SK-N-SH (cell line): ENCODE measurements around the gene SCAI. TPM values are rescaled to one million over a fixed set of nuclear protein-coding genes. Genes with fewer than 3 reads are reported as not detected.

Experiments
- CTCF ChIA-PET: fragments of 300-600, 350-600 bp; formaldehyde crosslinking; extraction: SDS; loops from one replicate; lab custom pipeline; 2021; lab: Yijun Ruan, JAX
- POLR2A ChIA-PET: fragments of 350-600 bp; sonication (Branson Sonifier 250); formaldehyde crosslinking; extraction: SDS; loops from one replicate; lab custom pipeline; 2020; ENCODE audit warnings: antibody characterized with exemption, inconsistent platforms; lab: Yijun Ruan, JAX
- DNase-seq: peaks from one replicate; pipeline ENCODE4 v3.0.0; 2012
- H2AFZ ChIP-seq: fragments of 200-600 bp; sonication (generic); 2 replicates; pipeline ENCODE4 v1.8.1; 2016; ENCODE audit warnings: antibody characterized with exemption, mild to moderate bottlenecking, low read depth
- H3F3A ChIP-seq: fragments of 200-600 bp; sonication (generic); replicated peaks from 2 replicates; pipeline ENCODE3; 2016; ENCODE audit warnings: antibody characterized with exemption, mild to moderate bottlenecking; ENCODE audit not compliant: insufficient read depth
- H3K27ac ChIP-seq, 2 experiments: fragments of 200-500 bp in 1 of 2; fragments of 200-600 bp in 1 of 2; sonication (Bioruptor generic) in 1 of 2; sonication (generic), shearing (Covaris generic) in 1 of 2; 2 replicates each; pipeline versions ENCODE4 v1.5.1 to v1.6.1; 2014 to 2016; ENCODE audit warnings: low read depth in 2 of 2, inconsistent platforms in 1 of 2, low read length in 1 of 2, mild to moderate bottlenecking in 1 of 2, mixed read lengths in 1 of 2
- H3K27me3 ChIP-seq: fragments of 200-600 bp; sonication (generic), shearing (Covaris generic); 2 replicates; pipeline ENCODE4 v1.6.1; 2016; ENCODE audit warnings: mixed run types; ENCODE audit not compliant: insufficient read depth
- H3K36me3 ChIP-seq, 2 experiments: fragments of 200-500 bp in 1 of 2; fragments of 200-600 bp in 1 of 2; sonication (Bioruptor generic) in 1 of 2; sonication (generic) in 1 of 2; replicated peaks in 1 of 2; 2 replicates each; pipeline versions ENCODE3 to v1.5.1; 2014 to 2016; ENCODE audit warnings: low read length in 1 of 2, mild to moderate bottlenecking in 1 of 2; ENCODE audit not compliant: insufficient read depth in 2 of 2, control insufficient read depth in 1 of 2
- H3K4me1 ChIP-seq, 2 experiments: fragments of 200-500 bp in 1 of 2; fragments of 200-600 bp in 1 of 2; sonication (Bioruptor generic) in 1 of 2; sonication (generic), shearing (Covaris generic) in 1 of 2; 2 replicates each; pipeline versions ENCODE4 v1.5.1 to v1.6.1; 2014 to 2016; ENCODE audit warnings: low read depth in 1 of 2, low read length in 1 of 2, mixed run types in 1 of 2; ENCODE audit not compliant: insufficient read depth in 2 of 2, control insufficient read depth in 1 of 2
- H3K4me2 ChIP-seq: fragments of 200-600 bp; sonication (generic), shearing (Covaris generic); 2 replicates; pipeline ENCODE4 v1.6.1; 2017; ENCODE audit warnings: mixed run types
- H3K4me3 ChIP-seq, 2 experiments: fragments of 200-500 bp in 1 of 2; fragments of 200-600 bp in 1 of 2; sonication (Bioruptor generic) in 1 of 2; sonication (generic), shearing (Covaris generic) in 1 of 2; 2 replicates each; pipeline versions ENCODE4 v1.5.1 to v1.8.1; 2014 to 2016; ENCODE audit warnings: low read depth in 2 of 2, inconsistent platforms in 1 of 2, low read length in 1 of 2, mild to moderate bottlenecking in 1 of 2, mixed read lengths in 1 of 2, moderate library complexity in 1 of 2
- H3K79me2 ChIP-seq: fragments of 200-600 bp; sonication (generic); 2 replicates; pipeline ENCODE4 v1.8.1; 2017; ENCODE audit warnings: mild to moderate bottlenecking; ENCODE audit not compliant: insufficient read depth
- H3K9ac ChIP-seq: fragments of 200-600 bp; sonication (generic); 2 replicates; pipeline ENCODE4 v1.6.1; 2017; ENCODE audit warnings: mixed run types
- H3K9me2 ChIP-seq: fragments of 200-600 bp; sonication (generic); 2 replicates; pipeline ENCODE4 v1.6.1; 2017; ENCODE audit warnings: mixed run types
- H3K9me3 ChIP-seq: fragments of 200-600 bp; sonication (generic); 2 replicates; pipeline ENCODE4 v1.6.1; 2017; ENCODE audit warnings: mixed run types, mild to moderate bottlenecking, moderate library complexity
- H4K20me1 ChIP-seq: fragments of 200-600 bp; sonication (generic); 2 replicates; pipeline ENCODE4 v1.6.1; 2017; ENCODE audit warnings: mild to moderate bottlenecking, mixed run types; ENCODE audit not compliant: insufficient read depth
- CHD2 ChIP-seq: fragments of 150-350 bp; IDR thresholded peaks from 2 replicates; pipeline ENCODE4 v1.6.1; 2018; ENCODE audit warnings: low read length; ENCODE audit not compliant: partially characterized antibody
- FOSL2 ChIP-seq: IDR thresholded peaks from 2 replicates; pipeline ENCODE4 v1.4.0; 2012; ENCODE audit warnings: low read depth, mild to moderate bottlenecking, moderate library complexity, borderline replicate concordance
- FOXM1 ChIP-seq: IDR thresholded peaks from 2 replicates; pipeline ENCODE4 v1.4.0; 2012; ENCODE audit warnings: low read depth, mild to moderate bottlenecking
- GABPA ChIP-seq: IDR thresholded peaks from 2 replicates; pipeline ENCODE4 v1.4.0; 2012; ENCODE audit warnings: low read depth, mild to moderate bottlenecking
- GATA2 ChIP-seq: sonication (generic); formaldehyde crosslinking; IDR thresholded peaks from 2 replicates; pipeline ENCODE4 v1.5.0; 2020; ENCODE audit warnings: mild to moderate bottlenecking, missing genetic modification reagents
- JUND ChIP-seq: IDR thresholded peaks from 2 replicates; pipeline ENCODE4 v1.4.0; 2012
- MEF2A ChIP-seq: IDR thresholded peaks from 2 replicates; pipeline ENCODE4 v1.4.0; 2012; ENCODE audit warnings: low read depth, borderline replicate concordance
- POLR2AphosphoS5 ChIP-seq: IDR thresholded peaks from 2 replicates; pipeline ENCODE4 v1.6.1; 2012; ENCODE audit warnings: low read depth, low read length
- RXRA ChIP-seq: IDR thresholded peaks from 2 replicates; pipeline ENCODE4 v1.4.0; 2012; ENCODE audit warnings: low read depth, mild to moderate bottlenecking, borderline replicate concordance
- SIN3A ChIP-seq: IDR thresholded peaks from 2 replicates; pipeline ENCODE4 v1.6.1; 2012; ENCODE audit warnings: low read depth, mild to moderate bottlenecking, low read length, moderate library complexity, borderline replicate concordance
- TAF1 ChIP-seq: IDR thresholded peaks from 2 replicates; pipeline ENCODE4 v1.6.1; 2012; ENCODE audit warnings: low read depth, mild to moderate bottlenecking, low read length, moderate library complexity, borderline replicate concordance
- TEAD4 ChIP-seq: IDR thresholded peaks from 2 replicates; pipeline ENCODE4 v1.4.0; 2012; ENCODE audit warnings: mild to moderate bottlenecking, borderline replicate concordance; ENCODE audit not compliant: insufficient read depth
- YY1 ChIP-seq: IDR thresholded peaks from 2 replicates; pipeline ENCODE4 v1.4.0; 2012; ENCODE audit warnings: low read depth, mild to moderate bottlenecking
- WGBS: methylation state at CpG from one replicate; pipeline ENCODE4 v1.1.6; 2017; ENCODE audit warnings: low lambda C conversion rate; 5-methylcytosine and 5-hydroxymethylcytosine counted together
- polyA plus RNA-seq, 3 experiments: library from polyadenylated mRNA; depleted of rRNA; stranded (reverse); fragments of >200 nt; gene quantifications; 2 replicates each; pipeline ENCODE4 v1.2.3, GENCODE V29; 2012
- TF ChIP-seq, protein P1 (sequence below): IDR thresholded peaks from 2 replicates; pipeline ENCODE4; 2012
- TF ChIP-seq, protein P2 (sequence below): IDR thresholded peaks from 2 replicates; pipeline ENCODE4 v1.4.0; 2012; ENCODE audit warnings: low read depth, borderline replicate concordance
- TF ChIP-seq, protein P3 (sequence below): IDR thresholded peaks from 2 replicates; pipeline ENCODE4 v1.6.1; 2012; ENCODE audit warnings: mild to moderate bottlenecking, low read depth, low read length, moderate library complexity
- TF ChIP-seq, protein P4 (sequence below): IDR thresholded peaks from 2 replicates; pipeline ENCODE4 v1.4.0; 2012; ENCODE audit warnings: low read depth
- TF ChIP-seq, protein P5 (sequence below): fragments of 150-350 bp; IDR thresholded peaks from 2 replicates; pipeline ENCODE4 v1.6.1; 2017; ENCODE audit warnings: antibody characterized with exemption, low read length, low read depth, borderline replicate concordance

The SCAI gene
- polyA plus RNA-seq, 1 of the 3 experiments (the other 2 are of a cell fraction), result 0.85 TPM

DNA sequence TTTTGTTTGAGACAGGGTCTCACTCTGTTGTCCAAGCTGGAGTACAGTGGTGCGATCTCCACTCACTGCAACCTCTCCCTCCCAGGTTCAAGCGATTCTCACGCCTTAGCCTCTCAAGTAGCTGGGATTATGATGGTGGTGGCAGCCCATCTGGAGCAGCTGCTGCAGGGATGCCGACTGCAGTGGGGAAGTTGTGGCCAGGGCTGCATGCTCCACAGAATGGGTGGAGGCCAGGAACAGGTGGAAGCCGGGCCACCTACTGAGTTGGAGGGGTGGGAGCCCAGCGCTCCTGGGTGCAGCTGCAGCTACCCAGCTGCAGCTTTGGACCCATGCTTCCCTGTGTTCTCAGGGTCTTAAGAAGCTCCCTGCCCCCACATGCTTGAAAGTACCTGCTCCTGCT, 99.7 kb downstream of the SCAI start:
- no peak for TF ChIP-seq YY1
- TF ChIP-seq, protein P1, sequence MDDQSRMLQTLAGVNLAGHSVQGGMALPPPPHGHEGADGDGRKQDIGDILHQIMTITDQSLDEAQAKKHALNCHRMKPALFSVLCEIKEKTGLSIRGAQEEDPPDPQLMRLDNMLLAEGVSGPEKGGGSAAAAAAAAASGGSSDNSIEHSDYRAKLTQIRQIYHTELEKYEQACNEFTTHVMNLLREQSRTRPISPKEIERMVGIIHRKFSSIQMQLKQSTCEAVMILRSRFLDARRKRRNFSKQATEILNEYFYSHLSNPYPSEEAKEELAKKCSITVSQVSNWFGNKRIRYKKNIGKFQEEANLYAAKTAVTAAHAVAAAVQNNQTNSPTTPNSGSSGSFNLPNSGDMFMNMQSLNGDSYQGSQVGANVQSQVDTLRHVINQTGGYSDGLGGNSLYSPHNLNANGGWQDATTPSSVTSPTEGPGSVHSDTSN, result no peak
- TF ChIP-seq, protein P2, sequence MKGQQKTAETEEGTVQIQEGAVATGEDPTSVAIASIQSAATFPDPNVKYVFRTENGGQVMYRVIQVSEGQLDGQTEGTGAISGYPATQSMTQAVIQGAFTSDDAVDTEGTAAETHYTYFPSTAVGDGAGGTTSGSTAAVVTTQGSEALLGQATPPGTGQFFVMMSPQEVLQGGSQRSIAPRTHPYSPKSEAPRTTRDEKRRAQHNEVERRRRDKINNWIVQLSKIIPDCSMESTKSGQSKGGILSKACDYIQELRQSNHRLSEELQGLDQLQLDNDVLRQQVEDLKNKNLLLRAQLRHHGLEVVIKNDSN, result no peak
- TF ChIP-seq, protein P3, sequence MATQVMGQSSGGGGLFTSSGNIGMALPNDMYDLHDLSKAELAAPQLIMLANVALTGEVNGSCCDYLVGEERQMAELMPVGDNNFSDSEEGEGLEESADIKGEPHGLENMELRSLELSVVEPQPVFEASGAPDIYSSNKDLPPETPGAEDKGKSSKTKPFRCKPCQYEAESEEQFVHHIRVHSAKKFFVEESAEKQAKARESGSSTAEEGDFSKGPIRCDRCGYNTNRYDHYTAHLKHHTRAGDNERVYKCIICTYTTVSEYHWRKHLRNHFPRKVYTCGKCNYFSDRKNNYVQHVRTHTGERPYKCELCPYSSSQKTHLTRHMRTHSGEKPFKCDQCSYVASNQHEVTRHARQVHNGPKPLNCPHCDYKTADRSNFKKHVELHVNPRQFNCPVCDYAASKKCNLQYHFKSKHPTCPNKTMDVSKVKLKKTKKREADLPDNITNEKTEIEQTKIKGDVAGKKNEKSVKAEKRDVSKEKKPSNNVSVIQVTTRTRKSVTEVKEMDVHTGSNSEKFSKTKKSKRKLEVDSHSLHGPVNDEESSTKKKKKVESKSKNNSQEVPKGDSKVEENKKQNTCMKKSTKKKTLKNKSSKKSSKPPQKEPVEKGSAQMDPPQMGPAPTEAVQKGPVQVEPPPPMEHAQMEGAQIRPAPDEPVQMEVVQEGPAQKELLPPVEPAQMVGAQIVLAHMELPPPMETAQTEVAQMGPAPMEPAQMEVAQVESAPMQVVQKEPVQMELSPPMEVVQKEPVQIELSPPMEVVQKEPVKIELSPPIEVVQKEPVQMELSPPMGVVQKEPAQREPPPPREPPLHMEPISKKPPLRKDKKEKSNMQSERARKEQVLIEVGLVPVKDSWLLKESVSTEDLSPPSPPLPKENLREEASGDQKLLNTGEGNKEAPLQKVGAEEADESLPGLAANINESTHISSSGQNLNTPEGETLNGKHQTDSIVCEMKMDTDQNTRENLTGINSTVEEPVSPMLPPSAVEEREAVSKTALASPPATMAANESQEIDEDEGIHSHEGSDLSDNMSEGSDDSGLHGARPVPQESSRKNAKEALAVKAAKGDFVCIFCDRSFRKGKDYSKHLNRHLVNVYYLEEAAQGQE, result no peak
- no peak for TF ChIP-seq GATA2 (CRISPR knock-in tag)
- TF ChIP-seq MEF2A, result no peak
- TF ChIP-seq TEAD4, result no peak
- TF ChIP-seq, protein P4, sequence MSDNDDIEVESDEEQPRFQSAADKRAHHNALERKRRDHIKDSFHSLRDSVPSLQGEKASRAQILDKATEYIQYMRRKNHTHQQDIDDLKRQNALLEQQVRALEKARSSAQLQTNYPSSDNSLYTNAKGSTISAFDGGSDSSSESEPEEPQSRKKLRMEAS, result no peak
- TF ChIP-seq GABPA, result no peak
- TF ChIP-seq, protein P5, sequence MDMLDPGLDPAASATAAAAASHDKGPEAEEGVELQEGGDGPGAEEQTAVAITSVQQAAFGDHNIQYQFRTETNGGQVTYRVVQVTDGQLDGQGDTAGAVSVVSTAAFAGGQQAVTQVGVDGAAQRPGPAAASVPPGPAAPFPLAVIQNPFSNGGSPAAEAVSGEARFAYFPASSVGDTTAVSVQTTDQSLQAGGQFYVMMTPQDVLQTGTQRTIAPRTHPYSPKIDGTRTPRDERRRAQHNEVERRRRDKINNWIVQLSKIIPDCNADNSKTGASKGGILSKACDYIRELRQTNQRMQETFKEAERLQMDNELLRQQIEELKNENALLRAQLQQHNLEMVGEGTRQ, result no peak
- TF ChIP-seq TAF1, result no peak
- no peak for TF ChIP-seq POLR2AphosphoS5
- TF ChIP-seq JUND, result no peak
- no peak for TF ChIP-seq FOSL2
- TF ChIP-seq RXRA, result no peak
- no peak for TF ChIP-seq FOXM1
- TF ChIP-seq SIN3A, result no peak
- TF ChIP-seq CHD2, result no peak
- no peak overlapping the region for H3K27ac ChIP-seq
- H3K9me3 ChIP-seq, result no peaks in the 10 kb centered on the region
- H3K4me1 ChIP-seq, result no peaks in the 10 kb centered on the region
- CTCF ChIA-PET, result no interaction called here
- H2AFZ ChIP-seq, result no peak overlapping the region
- no peak overlapping the region for H3K4me3 ChIP-seq
- H3K9me2 ChIP-seq, result no peaks in the 10 kb centered on the region
- H3K36me3 ChIP-seq, result no peaks in the 10 kb centered on the region
- H3K9ac ChIP-seq, result no peak overlapping the region
- no peaks in the 10 kb centered on the region for H3K79me2 ChIP-seq
- no peaks in the 10 kb centered on the region for H4K20me1 ChIP-seq
- POLR2A ChIA-PET, result no interaction called here
- WGBS, result 95% methylated on average over 6 of the region's 6 CpGs
- H3K27me3 ChIP-seq, result no peaks in the 10 kb centered on the region
- H3K4me2 ChIP-seq, result no peak overlapping the region
- DNase-seq, result no peak
- peaks cover 2% of the 10 kb centered on the region for H3F3A ChIP-seq
